PC-3 (cell line): ENCODE results near the gene ZNF554.

Experiments
- EZH2 ChIP-seq: fragments of 300-600 bp; sonication (generic); IDR thresholded peaks from one replicate; pipeline ENCODE4 v1.6.1; 2017; ENCODE audit warnings: antibody characterized with exemption, mild to moderate bottlenecking, low read length; ENCODE audit not compliant: unreplicated experiment
- EZH2phosphoT487 ChIP-seq: fragments of 300-600 bp; sonication (generic); IDR thresholded peaks from 2 replicates; pipeline ENCODE4 v1.6.1; 2018; ENCODE audit warnings: mild to moderate bottlenecking, antibody characterized with exemption, low read length, borderline replicate concordance
- TF ChIP-seq, protein P1 (sequence below): fragments of 300-600 bp; sonication (generic); conservative IDR thresholded peaks from 2 replicates; pipeline ENCODE4 v1.5.1; 2017; ENCODE audit warnings: antibody characterized with exemption, low read depth, mild to moderate bottlenecking, low read length

DNA sequence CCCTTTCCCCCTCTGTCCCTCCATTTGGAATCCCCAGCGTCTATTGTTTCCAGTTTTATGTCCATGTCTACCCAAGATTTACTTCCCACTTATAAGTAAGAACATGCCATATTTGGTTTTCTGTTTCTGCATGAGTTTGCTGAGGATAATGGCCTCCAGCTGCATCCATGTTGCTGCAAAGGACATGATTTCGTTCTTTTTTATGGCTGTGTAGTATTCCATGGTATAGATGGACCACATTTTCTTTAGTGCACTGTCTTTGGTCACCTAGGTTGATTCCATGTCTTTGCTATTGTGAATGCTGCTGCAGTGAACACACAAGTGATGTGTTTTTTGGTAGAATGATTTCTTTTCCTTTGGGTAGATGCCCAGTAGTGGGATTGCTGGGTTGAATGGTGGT lies 25.4 kb downstream of the ZNF554 start:
- TF ChIP-seq, protein P1, sequence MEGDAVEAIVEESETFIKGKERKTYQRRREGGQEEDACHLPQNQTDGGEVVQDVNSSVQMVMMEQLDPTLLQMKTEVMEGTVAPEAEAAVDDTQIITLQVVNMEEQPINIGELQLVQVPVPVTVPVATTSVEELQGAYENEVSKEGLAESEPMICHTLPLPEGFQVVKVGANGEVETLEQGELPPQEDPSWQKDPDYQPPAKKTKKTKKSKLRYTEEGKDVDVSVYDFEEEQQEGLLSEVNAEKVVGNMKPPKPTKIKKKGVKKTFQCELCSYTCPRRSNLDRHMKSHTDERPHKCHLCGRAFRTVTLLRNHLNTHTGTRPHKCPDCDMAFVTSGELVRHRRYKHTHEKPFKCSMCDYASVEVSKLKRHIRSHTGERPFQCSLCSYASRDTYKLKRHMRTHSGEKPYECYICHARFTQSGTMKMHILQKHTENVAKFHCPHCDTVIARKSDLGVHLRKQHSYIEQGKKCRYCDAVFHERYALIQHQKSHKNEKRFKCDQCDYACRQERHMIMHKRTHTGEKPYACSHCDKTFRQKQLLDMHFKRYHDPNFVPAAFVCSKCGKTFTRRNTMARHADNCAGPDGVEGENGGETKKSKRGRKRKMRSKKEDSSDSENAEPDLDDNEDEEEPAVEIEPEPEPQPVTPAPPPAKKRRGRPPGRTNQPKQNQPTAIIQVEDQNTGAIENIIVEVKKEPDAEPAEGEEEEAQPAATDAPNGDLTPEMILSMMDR = no peak
- TF ChIP-seq EZH2 = no peak
- no peak for TF ChIP-seq EZH2phosphoT487
